Measurements from ENCODE around the gene CAMK1G.

- TF ChIP-seq CTCF (IDR thresholded peaks at IDR 0.05) (no peak), EP300 (IDR thresholded peaks at IDR 0.05) (no peak), POLR2A (IDR thresholded peaks at IDR 0.05) (no peak)
Measured at GRCh38 chr1:209539576-209539975, 43.9 kb upstream of the CAMK1G start.
